GM18517 (cell line): ENCODE data around the gene DNAJC9.
"Not testable (repeated sequence)": the region's sequence is repeated elsewhere in the genome, so short reads cannot be mapped to it uniquely, and the experiment has no call there.

Experiments used
- ATAC-seq: cut with Tn5 transposase; IDR thresholded peaks from one replicate; pipeline ENCODE4 v1.9.1; 2021; ENCODE audit warnings: mild to moderate bottlenecking, moderate library complexity; ENCODE audit not compliant: unreplicated experiment

Gene DNAJC9, protein sequence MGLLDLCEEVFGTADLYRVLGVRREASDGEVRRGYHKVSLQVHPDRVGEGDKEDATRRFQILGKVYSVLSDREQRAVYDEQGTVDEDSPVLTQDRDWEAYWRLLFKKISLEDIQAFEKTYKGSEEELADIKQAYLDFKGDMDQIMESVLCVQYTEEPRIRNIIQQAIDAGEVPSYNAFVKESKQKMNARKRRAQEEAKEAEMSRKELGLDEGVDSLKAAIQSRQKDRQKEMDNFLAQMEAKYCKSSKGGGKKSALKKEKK

DNA sequence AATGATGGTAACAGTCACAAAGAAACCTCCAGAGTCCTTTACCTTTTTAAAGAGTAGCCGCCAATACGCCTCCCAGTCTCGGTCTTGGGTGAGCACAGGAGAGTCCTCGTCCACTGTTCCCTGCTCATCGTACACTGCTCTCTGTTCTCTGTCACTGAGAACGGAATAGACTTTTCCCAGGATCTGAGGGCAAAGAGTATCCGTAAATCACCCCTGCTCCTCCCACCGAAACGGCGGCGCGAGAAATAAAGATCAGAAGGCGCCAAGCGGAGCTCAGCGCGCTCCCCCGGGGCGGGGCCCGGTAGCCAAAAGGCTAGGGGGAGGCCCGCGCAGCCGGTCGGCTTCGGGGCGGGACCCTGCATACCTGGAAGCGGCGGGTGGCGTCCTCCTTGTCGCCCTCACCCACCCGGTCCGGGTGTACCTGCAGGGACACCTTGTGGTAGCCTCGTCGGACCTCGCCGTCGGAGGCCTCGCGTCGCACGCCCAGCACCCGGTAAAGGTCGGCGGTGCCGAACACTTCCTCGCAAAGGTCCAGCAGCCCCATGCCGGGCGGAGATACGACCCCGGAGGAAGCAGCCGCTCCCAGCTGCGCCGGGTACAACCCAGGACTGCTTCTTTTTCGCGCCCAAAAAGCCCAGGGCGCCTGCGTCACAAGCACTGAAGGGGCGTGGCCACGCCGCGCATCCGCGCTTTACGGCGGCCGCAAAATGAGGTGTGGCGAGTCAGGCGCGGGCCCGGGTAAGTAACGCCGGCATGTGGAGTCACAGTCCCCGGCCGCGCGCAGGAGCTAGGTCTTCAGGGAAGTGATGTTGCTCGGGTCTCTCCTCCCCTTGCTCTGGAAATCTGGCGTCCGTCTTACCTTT, at the start of gene DNAJC9:
Gene DNAJC9 (minus strand): TSS at position 610 of the 863 bp plus-strand sequence. CDS start 66 bp downstream, at position 544.
- peak; percentile 80 for ATAC-seq

DNA sequence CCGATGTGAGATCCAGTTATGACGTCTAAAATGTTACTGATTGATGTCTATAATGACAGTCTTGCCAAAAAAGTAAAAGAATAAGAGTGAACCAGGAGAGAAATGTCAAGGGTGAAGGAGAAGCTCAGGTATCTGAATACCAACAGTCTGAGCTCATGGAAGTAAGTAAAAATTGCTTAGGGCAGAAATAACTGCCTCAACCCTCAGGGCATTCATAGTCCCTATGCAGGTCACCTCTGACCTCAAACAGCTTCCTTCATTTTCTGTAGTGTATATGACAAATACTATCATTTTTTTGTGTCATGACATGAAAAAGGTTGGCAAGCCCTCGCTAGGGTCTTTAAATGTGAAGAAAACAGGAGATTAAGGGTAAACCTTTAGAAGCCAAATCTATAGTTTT, 46.4 kb upstream of the DNAJC9 start:
- no peak for ATAC-seq

- ATAC-seq: no peak
Measured at GRCh38 chr10:73289958-73290357, 42.9 kb upstream of the DNAJC9 start.

GRCh38 chr10:73287441-73287840, 40.4 kb upstream of the DNAJC9 start:
- no peak for ATAC-seq

DNA sequence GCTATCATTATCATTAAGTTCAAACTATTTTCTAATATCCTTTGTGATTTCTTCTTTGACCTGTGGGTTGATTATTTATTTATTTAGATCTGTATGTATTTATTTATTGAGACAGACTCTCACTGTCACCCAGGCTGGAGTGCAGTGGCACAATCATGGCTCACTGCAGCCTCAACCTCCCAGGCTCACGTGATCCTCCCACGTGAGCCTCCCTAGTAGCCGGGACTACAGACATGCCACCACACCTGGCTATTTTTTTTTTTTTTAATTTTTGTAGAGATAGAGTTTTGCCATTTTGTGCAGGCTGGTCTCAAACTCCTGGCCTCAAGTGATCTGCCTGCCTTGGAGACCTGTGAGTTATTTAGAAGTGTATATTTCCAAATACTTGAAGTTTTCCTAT, 34.0 kb upstream of the DNAJC9 start:
- ATAC-seq: no peak

DNA sequence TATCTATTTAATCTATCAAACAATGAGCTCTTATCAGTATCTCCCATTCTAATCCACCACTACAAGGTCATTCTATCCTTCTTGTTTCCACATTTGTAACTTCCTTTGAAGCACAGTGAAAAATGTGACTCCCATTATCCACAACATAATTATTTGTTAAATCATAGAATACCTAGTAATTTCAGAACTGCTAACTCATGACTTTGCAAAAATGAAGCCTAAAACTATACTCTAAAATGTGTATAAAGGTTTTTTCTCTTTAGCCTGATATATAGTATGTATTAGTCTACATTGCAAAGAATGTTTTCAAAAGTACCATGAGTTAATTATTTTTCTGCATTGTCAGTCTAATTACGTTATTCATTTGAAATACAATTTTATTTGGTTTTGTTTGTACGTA, 17.4 kb upstream of the DNAJC9 start:
- no peak for ATAC-seq

DNA sequence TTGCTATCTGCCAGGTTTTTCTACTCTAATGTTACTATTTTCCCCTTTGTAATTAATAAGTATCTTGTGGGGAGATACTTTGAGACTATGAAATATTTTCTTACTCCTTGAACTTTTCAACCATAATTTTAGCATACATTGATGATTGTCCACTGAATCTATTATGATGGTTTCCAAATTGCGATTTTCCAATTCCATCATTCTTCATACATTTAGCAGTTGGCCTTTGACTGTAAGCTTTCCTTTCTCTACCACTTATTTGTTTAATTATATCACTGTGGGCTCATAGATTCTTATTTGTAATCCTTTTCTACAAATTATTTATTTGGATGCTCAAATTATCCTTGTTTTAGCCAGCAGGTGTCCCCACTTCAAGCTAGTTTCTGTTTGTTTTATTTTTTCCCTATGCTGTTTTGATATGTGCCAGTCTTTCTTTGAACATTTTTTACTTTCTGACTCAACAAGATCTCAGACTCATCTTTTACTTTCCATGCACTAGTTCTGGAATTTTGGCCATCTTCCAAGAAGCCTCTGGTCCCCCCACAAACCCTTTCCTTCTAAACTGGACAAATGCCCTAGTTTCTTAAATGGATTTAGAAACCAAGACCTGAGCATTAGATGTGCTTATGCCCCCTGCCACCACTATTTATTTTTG, 16.8 kb upstream of the DNAJC9 start:
- ATAC-seq: no peak

DNA sequence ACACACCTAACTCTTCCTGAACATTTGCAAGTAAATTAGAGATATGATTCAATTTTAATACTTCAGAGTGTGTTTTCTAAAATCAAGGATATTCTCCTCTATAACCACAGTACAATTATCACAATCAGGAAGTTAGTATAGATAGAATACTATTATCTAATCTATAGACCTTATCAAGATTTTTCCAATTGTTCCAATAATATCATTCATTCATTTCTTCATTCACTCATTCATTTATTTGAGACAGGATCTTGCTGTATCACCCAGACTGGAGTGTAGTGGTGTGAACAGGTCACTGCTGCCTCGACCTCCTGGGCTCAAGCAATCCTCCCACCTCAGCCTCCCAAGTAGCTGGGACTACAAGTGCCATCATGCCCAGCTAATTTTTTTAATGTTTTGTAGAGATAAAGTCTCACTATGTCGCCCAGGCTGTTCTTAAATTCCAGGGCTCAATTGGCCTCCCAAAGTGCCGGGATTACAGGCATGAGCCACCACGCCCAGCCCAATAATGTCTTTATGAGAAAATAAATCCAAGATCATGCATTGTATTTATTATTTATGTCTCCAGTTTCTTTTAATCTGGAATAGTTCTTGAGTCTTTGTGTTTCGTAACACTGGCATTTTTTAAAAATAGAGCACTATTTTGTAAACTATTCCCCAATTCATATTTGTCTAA, 16.0 kb upstream of the DNAJC9 start:
- ATAC-seq: no peak

DNA sequence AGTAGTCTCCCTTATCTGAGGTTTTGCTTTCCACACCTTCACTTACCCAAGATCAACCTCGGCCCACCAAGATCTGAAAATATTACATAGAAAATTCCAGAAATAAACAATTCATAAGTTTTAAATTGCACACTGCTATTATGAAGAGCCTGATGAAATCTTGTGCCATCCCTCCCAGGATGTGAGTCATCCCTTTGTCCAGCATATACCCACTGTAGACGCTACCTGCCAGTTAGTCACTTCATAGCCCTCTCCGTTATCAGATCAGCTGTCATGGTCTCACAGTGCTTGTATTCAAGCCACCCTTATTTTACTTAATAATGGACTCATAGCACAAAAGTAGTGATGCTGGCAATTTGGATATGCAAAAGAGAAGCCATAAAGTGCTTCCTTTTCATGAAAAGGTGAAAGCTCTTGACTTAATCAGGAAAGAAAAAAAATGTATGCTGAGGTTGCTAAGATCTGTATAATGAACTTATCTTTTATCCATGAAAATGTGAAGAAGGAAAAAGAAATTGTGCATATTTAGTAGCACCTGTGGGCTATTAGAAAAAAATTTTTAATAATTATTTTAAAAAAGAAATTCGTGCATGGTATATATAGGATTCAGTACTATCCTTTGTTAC, 15.2 kb upstream of the DNAJC9 start:
- no peak for ATAC-seq

DNA sequence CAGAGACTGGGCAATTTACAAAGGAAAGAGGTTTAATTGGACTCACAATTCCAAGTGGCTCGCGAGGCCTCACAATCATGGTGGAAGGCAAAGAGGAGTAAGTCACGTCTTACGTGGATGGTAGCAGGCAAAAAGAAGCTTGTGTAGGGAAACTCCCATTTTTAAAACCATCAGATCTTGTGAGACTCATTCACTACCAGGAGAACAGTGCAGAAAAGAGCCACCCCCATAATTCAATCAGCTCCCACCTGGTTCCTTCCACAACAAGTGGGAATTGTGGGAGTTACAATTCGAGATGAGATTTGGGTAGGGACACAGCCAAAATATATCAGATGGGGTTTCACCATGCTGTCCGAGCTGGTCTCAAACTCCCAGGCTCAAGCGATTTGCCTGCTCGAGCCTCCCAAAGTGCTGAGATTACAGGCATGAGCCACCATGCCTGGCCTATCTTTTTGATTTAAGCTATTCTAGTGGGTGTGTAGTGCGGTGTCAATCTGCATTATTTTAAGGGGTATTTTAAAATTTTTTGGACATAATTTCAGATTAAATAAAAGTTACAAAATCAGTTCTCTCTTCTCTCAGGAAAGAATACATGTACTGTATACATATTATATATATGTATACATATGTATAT, 14.4 kb upstream of the DNAJC9 start:
- no peak for ATAC-seq

GRCh38 chr10:73258612-73259011, 11.6 kb upstream of the DNAJC9 start:
- ATAC-seq: not testable (repeated sequence)

GRCh38 chr10:73253225-73253555, 6.1 kb upstream of the DNAJC9 start:
- no peak for ATAC-seq

DNA sequence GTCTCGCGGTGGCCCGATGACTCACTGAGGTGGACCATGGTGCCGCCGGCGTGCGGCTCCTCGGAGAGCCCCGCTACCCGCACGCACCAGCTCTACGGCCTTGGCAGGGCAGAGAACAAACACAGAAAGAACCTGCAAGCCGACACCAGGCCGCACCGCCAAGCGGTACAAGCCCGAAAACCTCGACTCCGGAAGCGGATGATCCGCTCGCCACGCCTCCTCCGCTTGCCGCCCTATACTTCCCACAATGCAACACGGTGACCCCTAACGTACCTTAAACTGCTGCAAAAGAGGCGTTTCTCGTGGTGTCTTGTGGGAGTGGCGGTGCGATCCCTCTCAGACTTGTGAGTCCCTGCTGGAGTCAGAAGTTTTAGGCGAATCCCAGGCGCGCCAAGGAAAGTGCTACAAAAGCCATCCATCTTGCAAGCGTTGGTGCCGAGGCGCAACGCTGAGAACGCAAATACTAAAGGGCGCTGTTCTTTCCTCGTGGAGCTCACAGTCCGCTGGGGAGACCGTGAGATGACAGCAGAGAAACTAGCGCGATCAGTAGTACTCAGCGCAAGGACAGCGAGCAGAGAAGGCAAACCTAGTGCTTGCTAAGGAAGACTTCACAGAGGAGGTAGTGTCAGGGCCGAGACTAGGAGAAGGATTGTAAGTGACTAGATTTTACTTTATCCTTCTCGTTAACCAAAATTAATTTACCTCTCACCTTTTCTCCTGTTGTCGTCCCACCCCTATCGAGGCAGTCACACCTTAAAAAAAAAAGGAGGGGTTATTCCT, 5.6 kb upstream of the DNAJC9 start, which contains the start of gene MRPS16:
Gene MRPS16 (minus strand): TSS at position 200 of the 780 bp plus-strand sequence. CDS start 162 bp downstream, at position 38.
- ATAC-seq: peak; percentile 74

- ATAC-seq: peak; percentile 36
Measured at GRCh38 chr10:73251683-73252444, 4.8 kb upstream of the DNAJC9 start.

DNA sequence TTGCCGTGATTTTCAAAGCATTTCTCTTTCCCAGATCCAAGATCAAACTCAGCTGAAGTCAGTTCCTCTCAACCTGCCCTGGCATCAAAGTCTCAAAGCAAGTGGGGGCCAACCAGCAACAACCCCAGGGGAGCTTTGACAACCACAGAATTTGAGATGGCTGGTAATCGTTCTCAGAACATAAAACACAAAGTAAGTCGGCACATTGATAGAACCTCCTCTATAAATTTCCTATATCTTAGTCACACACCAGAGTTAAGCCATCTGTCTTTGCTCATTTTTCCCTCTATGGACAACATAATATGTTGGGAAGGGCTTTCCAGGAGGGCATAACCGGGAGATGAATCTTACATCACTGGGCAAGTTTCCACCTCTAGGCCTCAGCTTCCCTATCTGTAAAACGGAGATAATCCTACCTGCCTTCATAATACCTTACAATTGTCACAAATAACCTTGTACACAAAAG, 1.2 kb upstream of the DNAJC9 start:
- no peak for ATAC-seq

DNA sequence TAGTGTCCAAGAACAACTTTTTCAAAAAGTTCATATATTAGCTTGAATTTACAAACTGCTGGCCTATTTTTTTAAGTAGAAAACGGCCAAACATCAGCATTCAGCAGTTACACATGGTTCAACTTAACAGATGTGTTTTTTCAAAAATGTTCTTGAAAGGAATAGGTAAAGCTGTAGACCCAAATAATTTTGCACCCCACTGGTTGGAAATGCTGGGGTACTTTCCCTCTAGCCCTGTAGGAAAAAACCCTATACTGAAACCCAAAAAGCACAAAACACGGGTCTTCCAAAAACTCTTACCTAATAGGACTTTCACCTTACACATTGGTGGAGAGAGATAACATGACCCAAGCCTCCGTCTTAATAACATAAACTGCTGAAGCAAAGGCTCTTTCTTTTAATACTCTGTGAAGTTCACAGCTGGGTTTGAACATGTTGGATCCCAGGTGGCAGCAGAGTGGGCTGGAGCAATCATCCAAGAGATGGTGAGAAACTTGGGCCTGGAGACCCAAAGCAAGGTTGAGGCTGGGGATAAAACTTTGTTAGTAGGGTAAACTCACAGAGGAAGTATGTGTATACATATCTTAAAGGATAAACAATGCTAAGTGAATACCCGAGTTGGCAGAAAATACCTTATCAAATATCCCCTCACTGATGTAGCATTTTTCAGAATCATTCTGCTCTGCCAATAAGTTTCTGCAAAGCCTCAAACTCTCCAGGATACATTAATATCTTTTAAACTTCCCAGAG, 629 bp upstream of the DNAJC9 start:
- ATAC-seq: peak; percentile 2

- ATAC-seq: no peak
Measured at GRCh38 chr10:73246322-73246645, 771 bp downstream of the DNAJC9 start.

DNA sequence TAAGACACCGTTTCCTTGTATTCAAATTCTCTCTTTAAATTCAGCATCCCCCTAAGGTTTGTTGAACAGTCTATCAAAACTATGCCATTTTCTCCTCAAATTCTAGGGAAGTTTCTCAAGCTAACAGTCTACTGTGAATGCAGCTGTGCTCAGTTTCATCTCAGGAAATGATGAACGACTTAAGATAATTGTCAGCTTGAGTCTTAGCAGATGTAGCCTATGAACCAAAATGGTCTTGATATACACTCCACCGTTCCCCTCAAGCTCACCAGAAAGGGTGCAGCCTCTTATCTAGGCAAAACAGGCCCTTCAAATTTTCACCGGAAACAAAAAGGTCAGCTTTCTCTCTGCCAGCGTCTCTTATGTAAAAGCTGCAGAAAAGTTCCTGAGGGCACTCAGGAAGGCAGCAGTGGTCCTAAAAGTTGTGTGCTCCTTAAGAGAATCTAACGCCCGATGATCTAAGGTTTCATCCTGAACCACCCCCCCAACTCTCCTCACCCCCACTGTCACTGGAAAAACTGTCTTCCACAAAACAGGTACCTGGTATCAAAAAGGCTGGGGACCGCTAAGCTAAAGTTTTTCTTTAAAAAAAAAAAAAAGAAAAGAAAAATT, 2.1 kb downstream of the DNAJC9 start:
- no peak for ATAC-seq
